Measurements from ENCODE around the gene PLA2G15.

Gene PLA2G15

GRCh38 chr16:68251832-68252231, 6.7 kb downstream of the PLA2G15 start:
- TF ChIP-seq CTCF (conservative IDR thresholded peaks at IDR 0.05; ENCODE audit: low read depth, low read length): no peak
- no peak for DNase-seq (ENCODE audit: low read depth)
- H3K4me3 ChIP-seq (ENCODE audit: low read depth, low read length): no peak overlapping the region

- no peak for DNase-seq (ENCODE audit: low read depth)
- H3K4me3 ChIP-seq (ENCODE audit: low read depth, low read length): no peak overlapping the region
- no peak for TF ChIP-seq CTCF (conservative IDR thresholded peaks at IDR 0.05; ENCODE audit: low read depth, low read length)
Observed at GRCh38 chr16:68252383-68252782, 7.2 kb downstream of the PLA2G15 start.

- TF ChIP-seq CTCF (conservative IDR thresholded peaks at IDR 0.05; ENCODE audit: low read depth, low read length): no peak
- DNase-seq (ENCODE audit: low read depth): no peak
- H3K4me3 ChIP-seq (ENCODE audit: low read depth, low read length): no peak overlapping the region
Observed at GRCh38 chr16:68253721-68254120, 8.5 kb downstream of the PLA2G15 start.

- no peak overlapping the region for H3K4me3 ChIP-seq (ENCODE audit: low read depth, low read length)
- TF ChIP-seq CTCF (conservative IDR thresholded peaks at IDR 0.05; ENCODE audit: low read depth, low read length): no peak
- DNase-seq (ENCODE audit: low read depth): no peak
Observed at GRCh38 chr16:68255712-68256111, 10.5 kb downstream of the PLA2G15 start.

GRCh38 chr16:68257251-68257905, 12.2 kb downstream of the PLA2G15 start:
- no peak for TF ChIP-seq CTCF (conservative IDR thresholded peaks at IDR 0.05; ENCODE audit: low read depth, low read length)
- no peak overlapping the region for H3K4me3 ChIP-seq (ENCODE audit: low read depth, low read length)
- no peak for DNase-seq (ENCODE audit: low read depth)

GRCh38 chr16:68257906-68258800, 13.0 kb downstream of the PLA2G15 start:
- DNase-seq (ENCODE audit: low read depth): peak; percentile 77

More at GRCh38 chr16:68257906-68258800, 13.0 kb downstream of the PLA2G15 start:
- H3K4me3 ChIP-seq (ENCODE audit: low read depth, low read length): no peak overlapping the region
- no peak for TF ChIP-seq CTCF (conservative IDR thresholded peaks at IDR 0.05; ENCODE audit: low read depth, low read length)

Data from choroid plexus epithelial cell (primary cell).